NCI-H2029 treated with DMSO at 0.1 percent for 48 hours (cell line): ENCODE data around the gene PKM.

Source experiments
- DNase-seq: peaks from one replicate; lab custom pipeline; 2025; lab: John Stamatoyannopoulos, UW

PKM gene

DNA sequence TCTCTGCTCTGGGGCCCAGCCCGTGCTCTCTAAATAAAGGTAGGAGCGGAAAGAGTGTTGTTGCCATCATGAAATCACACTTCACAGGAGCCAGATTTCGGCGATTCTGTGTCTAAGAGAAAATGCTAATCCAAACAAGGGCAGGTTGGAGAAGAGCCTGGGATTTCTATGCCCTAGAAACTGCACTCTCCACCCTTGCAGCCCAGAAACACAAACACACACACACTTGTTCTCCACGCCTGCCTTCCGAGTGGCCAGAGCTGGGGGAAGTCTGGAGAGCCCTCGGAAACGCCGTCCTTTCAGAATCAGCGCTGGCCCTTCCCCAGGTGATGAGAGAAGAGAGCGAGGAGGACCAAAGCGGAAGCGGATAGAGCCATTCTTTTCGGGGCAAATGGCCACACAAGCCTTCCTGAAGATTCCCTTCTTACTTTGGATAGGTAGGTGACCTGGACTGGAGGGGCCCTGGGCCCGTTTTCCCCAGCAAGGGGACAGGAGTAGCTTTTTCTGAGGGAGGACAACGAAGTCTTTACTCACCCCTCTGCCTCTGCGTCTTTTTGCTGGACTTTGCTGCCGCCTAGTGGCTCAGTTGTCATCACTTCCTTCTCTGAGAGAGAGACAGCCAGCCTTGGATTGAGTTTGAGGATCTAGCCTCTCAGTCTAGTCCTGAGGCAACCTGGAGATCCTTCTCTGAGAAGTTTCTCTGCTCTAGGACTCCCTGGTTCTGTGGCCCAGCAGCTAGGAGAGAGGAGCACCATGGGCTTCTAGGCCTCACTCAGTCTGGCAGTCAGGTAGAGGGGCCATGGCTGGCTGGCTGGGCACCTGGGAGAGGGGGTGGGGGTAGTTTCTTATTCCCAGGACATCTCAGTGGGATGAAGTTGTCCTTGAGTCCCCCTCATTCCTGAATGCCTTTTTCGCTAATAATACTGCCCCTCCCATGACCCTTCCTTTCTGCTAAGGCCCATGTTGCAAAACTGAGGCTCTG is 75.1 kb downstream of the PKM start:
- peak; percentile 58 for DNase-seq

GRCh38 chr15:72155003-72155621 is 75.9 kb downstream of the PKM start:
- peak; percentile 56 for DNase-seq

DNA sequence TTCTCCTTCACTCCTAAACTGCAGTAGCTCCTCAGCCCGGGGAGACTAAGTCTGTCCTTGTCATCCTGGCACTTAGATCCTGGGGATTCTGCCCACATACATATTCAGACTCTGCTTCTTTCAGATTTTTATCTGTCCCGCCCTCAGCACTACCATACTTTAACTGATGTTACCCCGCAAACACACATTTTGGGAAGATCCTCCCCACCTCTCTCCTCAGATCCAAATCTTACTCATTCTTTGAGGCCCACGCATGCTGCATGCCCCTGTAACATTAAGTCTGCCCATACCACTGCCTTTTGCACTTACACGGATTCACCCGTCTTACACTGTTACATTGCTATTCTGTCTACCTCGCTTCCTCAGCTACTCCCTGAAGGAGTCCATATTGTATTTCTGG is 76.7 kb downstream of the PKM start:
- DNase-seq, result no peak

DNA sequence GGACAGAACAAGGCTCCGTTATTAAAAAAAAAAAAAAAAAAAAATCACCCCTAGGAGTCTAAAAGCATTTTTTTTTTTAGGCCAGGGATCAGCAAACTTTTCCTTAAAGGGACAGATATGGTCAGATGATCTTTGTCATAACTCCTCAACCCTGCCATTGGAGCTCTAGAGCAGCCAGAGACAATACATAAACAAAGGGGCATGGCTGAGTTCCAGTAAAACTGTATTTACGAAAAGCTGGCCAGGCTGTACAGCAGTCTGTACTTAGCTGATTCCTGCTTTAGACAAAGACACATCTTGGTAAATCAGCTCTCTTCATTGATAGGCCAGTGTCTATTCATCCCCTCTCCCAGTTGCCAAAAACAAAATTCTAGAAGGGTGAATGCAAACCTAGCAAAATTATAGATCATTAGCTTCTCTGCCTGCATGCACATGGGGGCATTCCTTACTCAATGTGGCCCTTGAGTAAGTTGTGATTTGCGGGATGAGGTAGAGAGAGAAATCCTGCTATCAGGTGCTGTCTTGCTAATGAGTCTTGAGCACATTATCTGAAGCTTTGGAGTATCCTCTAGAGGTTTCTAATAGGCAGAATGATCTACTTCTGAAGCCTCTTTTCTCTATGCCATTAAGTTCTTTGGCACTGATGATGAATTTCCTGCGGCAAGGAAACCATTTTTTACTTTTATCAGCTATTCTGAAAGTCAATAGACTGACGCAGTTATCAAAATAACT is 77.6 kb downstream of the PKM start:
- DNase-seq, result peak; percentile 27
